HG03280 (cell line): ENCODE results near the gene CAPN2.

Source experiments
- ATAC-seq: cut with Tn5 transposase; IDR thresholded peaks from one replicate; pipeline ENCODE4 v1.9.1; 2021; ENCODE audit warnings: mild to moderate bottlenecking, moderate library complexity; ENCODE audit not compliant: unreplicated experiment

The CAPN2 gene

GRCh38 chr1:223756806-223757700, 44.7 kb downstream of the CAPN2 start:
- ATAC-seq, result no peak

GRCh38 chr1:223758734-223759133, 46.4 kb downstream of the CAPN2 start:
- ATAC-seq, result no peak

GRCh38 chr1:223759273-223759672, 46.9 kb downstream of the CAPN2 start:
- no peak for ATAC-seq

GRCh38 chr1:223760833-223761232, 48.5 kb downstream of the CAPN2 start:
- no peak for ATAC-seq

GRCh38 chr1:223761411-223761810, 49.1 kb downstream of the CAPN2 start:
- ATAC-seq, result no peak

- ATAC-seq, result no peak
Observed at GRCh38 chr1:223763251-223763650, 50.9 kb downstream of the CAPN2 start.

GRCh38 chr1:223763881-223764280, 51.5 kb downstream of the CAPN2 start:
- no peak for ATAC-seq

GRCh38 chr1:223765036-223765718, 52.8 kb downstream of the CAPN2 start:
- no peak for ATAC-seq

GRCh38 chr1:223765719-223766340, 53.5 kb downstream of the CAPN2 start:
- ATAC-seq, result no peak

- ATAC-seq, result no peak
Observed at GRCh38 chr1:223770621-223771315, 58.4 kb downstream of the CAPN2 start.

- ATAC-seq, result peak; percentile 49
Observed at GRCh38 chr1:223771469-223771813, 59.1 kb downstream of the CAPN2 start.

GRCh38 chr1:223771814-223772770, 59.8 kb downstream of the CAPN2 start:
- peak; percentile 30 for ATAC-seq

- ATAC-seq, result no peak
Observed at GRCh38 chr1:223772771-223773160, 60.4 kb downstream of the CAPN2 start.

- ATAC-seq, result no peak
Observed at GRCh38 chr1:223774134-223774814, 61.9 kb downstream of the CAPN2 start.

- no peak for ATAC-seq
Observed at GRCh38 chr1:223775054-223775453, 62.7 kb downstream of the CAPN2 start.

- ATAC-seq, result no peak
Observed at GRCh38 chr1:223775711-223776074, 63.4 kb downstream of the CAPN2 start.

- no peak for ATAC-seq
Observed at GRCh38 chr1:223776075-223776814, 63.9 kb downstream of the CAPN2 start.

- no peak for ATAC-seq
Observed at GRCh38 chr1:223776826-223777454, 64.6 kb downstream of the CAPN2 start.
